SJSA1 (cell line): ENCODE measurements around the gene SETMAR. TPM values are rescaled to one million over a fixed set of nuclear protein-coding genes. Genes with fewer than 3 reads are reported as not detected.

Source experiments
- DNase-seq, 2 experiments: peaks; one replicate each; pipeline ENCODE4 v3.0.0-alpha.2; 2015 to 2020; ENCODE audit warnings: low spot score in 2 of 2, low read depth in 1 of 2
- H3K27ac ChIP-seq: fragments of 250-450 bp; sonication (Bioruptor Pico); 2 replicates; pipeline ENCODE4 v1.5.1; 2020; ENCODE audit warnings: mild to moderate bottlenecking, moderate library complexity
- H3K27me3 ChIP-seq: fragments of 250-450 bp; sonication (Bioruptor Pico); replicated peaks from 2 replicates; pipeline ENCODE4 v1.5.1; 2020; ENCODE audit warnings: mild to moderate bottlenecking, moderate library complexity
- H3K36me3 ChIP-seq: fragments of 250-450 bp; sonication (Bioruptor Pico); 2 replicates; pipeline ENCODE4 v1.5.1; 2020; ENCODE audit warnings: mild to moderate bottlenecking
- H3K4me1 ChIP-seq: fragments of 250-450 bp; sonication (Bioruptor Pico); replicated peaks from 2 replicates; pipeline ENCODE4 v1.6.1; 2021; ENCODE audit warnings: mild to moderate bottlenecking
- H3K4me3 ChIP-seq: fragments of 250-450 bp; sonication (Bioruptor Pico); 2 replicates; pipeline ENCODE4 v1.5.1; 2020; ENCODE audit warnings: mild to moderate bottlenecking
- H3K9me3 ChIP-seq: fragments of 250-450 bp; sonication (Bioruptor Pico); replicated peaks from 2 replicates; pipeline ENCODE4 v1.5.1; 2020; ENCODE audit warnings: mild to moderate bottlenecking
- total RNA-seq: library from RNA; depleted of rRNA; stranded (reverse); fragments of >200 nt; shearing (Covaris generic); gene quantifications from 2 replicates; pipeline ENCODE4 v1.2.3, GENCODE V29; 2014

Gene SETMAR
- total RNA-seq, 1 experiment from 2014 or later: 6.0 TPM

DNA sequence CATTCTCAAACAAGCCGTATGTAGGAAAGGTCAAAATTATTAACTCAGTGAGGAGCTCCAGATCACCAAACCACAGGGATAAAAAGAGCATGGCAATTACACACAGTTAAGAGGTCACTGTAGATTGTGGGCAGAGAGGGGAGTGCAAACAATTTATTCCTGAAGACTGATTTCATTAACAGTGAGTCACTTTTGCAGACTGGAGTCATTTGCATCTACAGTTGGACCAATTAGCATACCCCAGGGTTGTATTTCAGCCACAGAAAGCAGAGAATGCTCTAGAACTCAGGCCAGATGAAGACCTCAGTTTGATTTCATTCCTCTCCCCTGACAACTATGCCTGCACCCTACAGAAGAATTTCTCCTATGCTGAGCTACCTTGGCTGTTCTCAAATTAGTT, 40.1 kb downstream of the SETMAR start:
- DNase-seq: no peak
- no peak overlapping the region for H3K4me3 ChIP-seq
- no peaks in the 10 kb centered on the region for H3K36me3 ChIP-seq
- no peaks in the 10 kb centered on the region for H3K9me3 ChIP-seq
- no peak overlapping the region for H3K27ac ChIP-seq
- no peaks in the 10 kb centered on the region for H3K4me1 ChIP-seq
- no peaks in the 10 kb centered on the region for H3K27me3 ChIP-seq

- H3K27me3 ChIP-seq: no peaks in the 10 kb centered on the region
- no peaks in the 10 kb centered on the region for H3K36me3 ChIP-seq
- peak in 1 of 2 experiments; percentile 54 for DNase-seq
- H3K4me1 ChIP-seq: peaks cover 9% of the 10 kb centered on the region
- peak overlapping the region; percentile 48; the same call in 1 of the 2 replicates for H3K27ac ChIP-seq
- H3K9me3 ChIP-seq: no peaks in the 10 kb centered on the region
- H3K4me3 ChIP-seq: peak overlapping the region; percentile 27
Observed at GRCh38 chr3:4350789-4351163, 47.6 kb downstream of the SETMAR start.

GRCh38 chr3:4351164-4351855, 48.1 kb downstream of the SETMAR start:
- peaks cover 9% of the 10 kb centered on the region for H3K4me1 ChIP-seq
- H3K36me3 ChIP-seq: no peaks in the 10 kb centered on the region
- no peaks in the 10 kb centered on the region for H3K9me3 ChIP-seq
- peak in 1 of 2 experiments; percentile 39 for DNase-seq
- peak overlapping the region; percentile 48 for H3K27ac ChIP-seq
- no peaks in the 10 kb centered on the region for H3K27me3 ChIP-seq
- H3K4me3 ChIP-seq: peak overlapping the region; percentile 27

DNA sequence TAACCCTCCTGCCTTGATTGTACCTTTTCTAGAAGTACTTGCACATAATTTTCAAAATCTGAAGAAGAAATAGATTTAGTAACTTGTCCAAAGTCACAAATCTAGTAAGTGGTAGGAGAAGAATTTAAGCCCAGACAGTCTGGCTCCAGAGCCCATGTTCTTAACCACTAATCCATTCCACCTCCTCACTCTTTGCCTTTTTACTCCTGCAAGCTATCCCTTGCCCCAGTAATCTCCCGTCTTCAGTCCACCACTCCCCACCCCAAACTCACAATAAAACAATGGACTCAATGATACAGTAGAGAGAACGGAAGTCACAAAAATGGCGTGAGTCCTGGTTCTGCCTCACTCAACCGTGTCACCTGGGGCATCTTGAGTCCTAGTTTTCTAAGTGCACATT, 48.7 kb downstream of the SETMAR start:
- no peaks in the 10 kb centered on the region for H3K27me3 ChIP-seq
- H3K9me3 ChIP-seq: no peaks in the 10 kb centered on the region
- no peak overlapping the region for H3K4me3 ChIP-seq
- H3K27ac ChIP-seq: peak overlapping the region; percentile 48
- peaks cover 9% of the 10 kb centered on the region for H3K4me1 ChIP-seq
- no peak for DNase-seq
- H3K36me3 ChIP-seq: no peaks in the 10 kb centered on the region

DNA sequence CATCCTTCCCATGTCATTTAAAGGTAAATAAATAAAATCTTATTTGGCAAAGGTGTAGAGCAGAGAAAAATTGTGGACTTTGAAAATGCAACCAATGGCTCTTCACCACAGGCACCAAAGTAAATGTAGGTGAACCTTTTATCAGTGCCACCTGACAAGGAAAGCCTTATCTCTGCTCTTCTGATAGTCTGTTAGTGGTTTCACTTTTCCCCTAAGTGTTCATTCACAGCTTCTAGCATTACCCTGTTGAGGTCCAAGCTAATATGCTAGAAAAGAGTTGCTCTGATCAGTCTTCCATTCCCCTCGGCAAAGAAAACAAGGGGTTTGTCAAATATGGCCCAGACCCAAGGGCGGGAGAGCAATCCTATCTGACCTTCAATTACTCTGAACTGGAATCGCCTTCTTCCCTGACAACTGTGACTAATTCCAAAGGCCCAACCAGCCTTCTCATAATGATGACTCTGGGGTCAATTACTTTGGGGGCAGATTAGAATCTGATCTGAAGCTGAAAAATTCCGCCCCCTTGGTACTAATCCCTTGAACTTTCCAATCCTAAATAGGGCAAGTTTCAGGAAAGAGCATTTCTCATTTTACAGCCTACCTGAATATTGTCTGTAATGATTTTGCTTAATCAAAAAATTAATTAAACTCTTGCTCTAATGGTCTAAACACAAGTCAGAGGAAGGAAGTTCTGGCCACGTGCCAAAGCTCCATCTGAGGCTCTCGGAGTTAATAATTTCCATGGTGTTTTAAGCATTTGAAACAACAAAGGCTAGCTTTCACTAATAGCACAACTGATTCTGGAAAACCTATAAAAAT, 52.4 kb downstream of the SETMAR start:
- DNase-seq: no peak
- Histone ChIP-seq H3K4me1 (peaks cover 9% of the 10 kb centered on the region), H3K36me3 (no peaks in the 10 kb centered on the region), H3K4me3 (no peak overlapping the region), H3K9me3 (no peaks in the 10 kb centered on the region), H3K27me3 (no peaks in the 10 kb centered on the region), H3K27ac (no peak overlapping the region)

DNA sequence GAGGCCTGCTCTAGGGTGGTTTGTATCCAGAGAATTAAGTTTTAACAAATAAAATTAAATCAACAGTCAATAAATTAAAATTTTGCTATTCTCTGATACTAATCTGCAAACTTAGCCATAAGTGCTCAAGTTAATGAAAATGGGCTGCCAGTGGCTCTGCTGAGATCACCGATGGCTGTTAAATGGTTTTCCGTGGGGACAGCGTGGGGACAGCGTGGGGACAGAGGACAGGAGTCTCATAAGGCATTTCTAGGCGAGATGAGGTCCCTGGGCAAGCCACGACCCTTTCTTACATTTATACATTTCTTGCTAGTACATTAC, 53.0 kb downstream of the SETMAR start:
- no peak overlapping the region for H3K27ac ChIP-seq

GRCh38 chr3:4356546-4357410, 53.6 kb downstream of the SETMAR start:
- Histone ChIP-seq H3K36me3 (no peaks in the 10 kb centered on the region), H3K4me1 (peaks cover 3% of the 10 kb centered on the region), H3K27ac (no peak overlapping the region), H3K9me3 (no peaks in the 10 kb centered on the region), H3K4me3 (no peak overlapping the region), H3K27me3 (no peaks in the 10 kb centered on the region)
- no peak for DNase-seq

More for the DNA sequence above, 53.0 kb downstream of the SETMAR start:
- no peaks in the 10 kb centered on the region for H3K27me3 ChIP-seq
- H3K4me1 ChIP-seq: peaks cover 9% of the 10 kb centered on the region
- H3K4me3 ChIP-seq: no peak overlapping the region
- DNase-seq: no peak
- no peaks in the 10 kb centered on the region for H3K9me3 ChIP-seq
- no peaks in the 10 kb centered on the region for H3K36me3 ChIP-seq

DNA sequence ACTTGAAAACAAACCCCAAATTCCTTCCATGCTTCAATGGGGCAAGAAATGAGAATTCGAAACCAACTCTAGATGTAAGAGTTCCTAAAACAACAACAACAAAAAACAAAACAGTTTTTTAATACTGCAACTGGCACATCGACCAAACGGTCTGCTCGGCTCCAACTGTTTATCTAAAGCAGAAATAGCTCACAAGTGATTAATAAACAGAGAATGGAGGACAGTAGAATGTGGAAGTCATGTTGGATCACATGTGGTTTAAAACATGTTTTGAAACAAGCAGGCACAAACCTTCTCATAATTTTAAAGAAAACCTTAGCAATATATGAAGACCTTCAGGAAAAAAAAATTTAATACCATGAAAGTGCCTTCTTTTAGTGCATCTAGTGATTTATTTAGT, 55.1 kb downstream of the SETMAR start:
- H3K27me3 ChIP-seq: no peaks in the 10 kb centered on the region
- H3K27ac ChIP-seq: no peak overlapping the region
- no peak overlapping the region for H3K4me3 ChIP-seq
- no peaks in the 10 kb centered on the region for H3K4me1 ChIP-seq
- DNase-seq: no peak
- H3K36me3 ChIP-seq: no peaks in the 10 kb centered on the region
- H3K9me3 ChIP-seq: no peaks in the 10 kb centered on the region

- Histone ChIP-seq H3K27ac (no peak overlapping the region), H3K27me3 (no peaks in the 10 kb centered on the region), H3K36me3 (no peaks in the 10 kb centered on the region), H3K4me1 (no peaks in the 10 kb centered on the region), H3K9me3 (no peaks in the 10 kb centered on the region), H3K4me3 (no peak overlapping the region)
- DNase-seq: no peak
Observed at GRCh38 chr3:4359805-4360502, 56.8 kb downstream of the SETMAR start.

DNA sequence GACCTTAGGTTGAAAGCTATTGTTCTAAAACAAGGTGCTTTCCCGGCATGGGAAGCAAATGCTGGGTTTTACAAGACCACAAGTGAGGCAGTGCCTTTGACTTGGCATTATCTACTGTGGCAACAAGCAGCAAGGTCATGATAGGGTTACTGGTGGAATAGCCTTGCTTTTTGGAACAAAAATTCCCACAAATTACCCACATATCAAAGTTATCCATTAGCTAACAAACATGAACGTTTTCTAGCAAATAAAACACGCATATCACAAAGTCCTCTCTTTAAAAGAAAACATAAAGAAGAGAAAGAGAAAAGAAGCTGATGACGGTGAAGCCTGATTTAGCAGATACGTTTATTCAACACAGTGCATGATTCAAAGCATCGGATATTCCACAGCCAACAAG, 57.6 kb downstream of the SETMAR start:
- no peaks in the 10 kb centered on the region for H3K4me1 ChIP-seq
- H3K4me3 ChIP-seq: no peak overlapping the region
- no peaks in the 10 kb centered on the region for H3K9me3 ChIP-seq
- H3K36me3 ChIP-seq: no peaks in the 10 kb centered on the region
- no peak for DNase-seq
- H3K27ac ChIP-seq: no peak overlapping the region
- no peaks in the 10 kb centered on the region for H3K27me3 ChIP-seq

DNA sequence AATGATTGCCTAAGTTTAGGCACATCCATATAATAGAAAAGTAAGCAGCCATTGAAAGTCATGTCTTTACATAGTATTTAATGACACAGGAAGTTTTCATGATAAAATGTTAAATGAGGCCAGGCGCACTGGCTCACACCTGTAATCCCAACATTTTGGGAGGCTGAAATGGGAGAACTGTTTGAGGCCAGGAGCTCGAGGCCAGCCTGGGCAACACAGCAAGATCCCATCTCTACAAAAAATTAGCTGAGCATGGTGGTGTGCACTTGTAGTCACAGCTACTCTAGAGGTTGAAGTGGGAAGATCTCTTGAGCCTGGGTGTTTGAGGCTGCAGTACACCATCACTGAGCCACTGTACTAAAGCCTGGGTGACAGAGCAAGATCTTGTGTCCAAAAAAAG, 59.4 kb downstream of the SETMAR start:
- Histone ChIP-seq H3K27ac (no peak overlapping the region), H3K4me3 (no peak overlapping the region), H3K9me3 (no peaks in the 10 kb centered on the region), H3K4me1 (no peaks in the 10 kb centered on the region), H3K36me3 (no peaks in the 10 kb centered on the region), H3K27me3 (no peaks in the 10 kb centered on the region)
- DNase-seq: no peak
